ENCODE results near the gene ZNF599.

The ZNF599 gene

GRCh38 chr19:34734537-34735103, 38.4 kb downstream of the ZNF599 start:
- no peak for DNase-seq

- peak; percentile 99 for DNase-seq
These were observed 39.1 kb downstream of the ZNF599 start, which contains the start of gene ZNF181 for GRCh38 chr19:34733746-34734536. Gene ZNF181 (plus strand): TSS chr19:34734243. CDS start chr19:34735038, 795 bp downstream.

GRCh38 chr19:34733266-34733745, 39.7 kb downstream of the ZNF599 start:
- DNase-seq: no peak

DNA sequence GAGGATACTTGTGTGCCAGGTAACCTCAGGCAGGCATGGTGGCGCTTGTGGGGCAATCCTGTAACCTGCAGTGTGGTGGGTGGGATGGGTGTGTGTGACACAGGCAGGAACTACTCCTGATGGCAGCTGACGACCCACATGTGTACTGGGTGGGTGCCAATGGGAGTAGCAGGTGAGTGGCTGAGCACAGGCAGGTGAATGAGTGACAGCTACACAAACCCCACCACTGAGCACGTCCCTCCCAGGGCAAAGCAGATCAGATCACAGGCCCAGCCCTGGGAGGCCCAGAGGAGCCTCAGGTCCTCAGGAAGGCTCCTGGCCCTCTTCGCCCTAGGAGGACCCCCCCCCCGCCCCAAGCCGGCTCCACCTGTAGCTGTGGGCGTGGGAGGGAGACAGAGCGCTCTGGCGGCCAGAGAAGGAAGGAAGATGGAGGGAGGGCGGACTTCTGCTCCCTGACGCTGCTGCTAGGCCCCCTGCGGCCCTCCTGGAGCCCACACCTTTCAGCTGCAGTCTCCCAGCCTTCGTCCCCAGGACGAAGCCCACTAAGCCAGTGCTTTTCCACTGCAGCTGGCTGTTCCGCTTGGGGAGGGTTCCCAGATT, 40.3 kb downstream of the ZNF599 start:
- peak; percentile 33 for DNase-seq

- DNase-seq: no peak
These were observed 41.1 kb downstream of the ZNF599 start for GRCh38 chr19:34731964-34732363.

DNA sequence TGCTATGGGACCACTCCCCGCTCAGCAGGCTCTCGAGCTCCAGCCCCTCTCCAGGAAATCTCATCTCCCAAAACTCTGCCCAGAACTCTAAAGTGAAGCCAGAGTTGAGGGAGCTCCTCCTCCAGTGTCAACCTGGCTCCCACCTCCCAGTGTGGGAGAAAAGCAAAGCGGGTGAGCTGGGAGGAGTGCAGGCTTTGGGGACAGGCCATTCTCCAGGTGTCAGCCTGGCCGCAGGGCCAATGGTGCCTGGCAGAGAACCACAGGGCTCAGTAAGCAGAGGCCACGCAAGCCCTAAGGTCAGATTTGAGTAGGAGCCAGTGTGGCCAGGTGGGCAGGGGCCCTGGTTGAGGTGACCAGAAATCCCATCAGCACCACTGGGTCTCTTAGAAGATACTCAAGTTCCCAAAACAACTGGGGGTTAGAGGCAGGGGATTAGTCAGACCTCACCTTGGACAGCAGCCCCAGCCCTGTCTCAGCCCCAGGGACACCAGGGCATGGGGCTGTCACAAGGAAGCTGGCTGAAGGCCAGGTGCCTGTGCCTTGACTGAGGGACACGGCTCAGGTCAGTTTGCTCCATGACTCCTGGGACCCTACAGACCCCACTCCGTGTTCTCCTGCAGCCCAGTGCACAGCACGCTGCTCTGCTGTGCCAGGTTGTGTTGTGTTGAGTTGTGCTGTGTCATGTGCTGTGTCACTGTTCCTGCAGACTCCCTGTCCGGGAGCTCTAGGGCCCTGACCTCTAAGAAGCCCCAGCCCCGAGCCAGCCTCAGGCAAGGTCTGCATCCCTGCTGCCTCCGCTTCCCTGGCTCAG, 41.8 kb downstream of the ZNF599 start:
- DNase-seq: no peak

GRCh38 chr19:34725400-34725799, 47.6 kb downstream of the ZNF599 start:
- DNase-seq: no peak

GRCh38 chr19:34722353-34722752, 50.7 kb downstream of the ZNF599 start:
- DNase-seq: no peak

DNA sequence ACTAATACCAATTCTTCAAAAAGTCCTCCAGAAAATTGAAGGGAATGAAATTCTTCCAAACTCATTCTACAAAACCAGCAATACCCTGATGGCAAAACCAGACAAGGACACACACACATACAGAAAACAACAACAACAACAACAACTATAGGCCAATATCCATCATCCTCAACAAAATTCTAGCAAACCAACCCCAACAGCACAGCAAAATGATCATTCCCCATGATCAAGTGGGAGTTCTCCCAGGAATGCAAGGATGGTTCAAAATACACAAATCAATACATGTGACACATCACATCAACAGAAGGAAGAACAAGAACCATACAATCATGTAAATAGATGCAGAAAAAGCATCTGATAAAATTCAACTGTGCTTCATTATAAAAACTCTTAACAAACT, 57.7 kb downstream of the ZNF599 start:
- DNase-seq: no peak

- DNase-seq: no peak
These were observed 59.8 kb downstream of the ZNF599 start for GRCh38 chr19:34713262-34713637.

GRCh38 chr19:34712395-34713261, 60.4 kb downstream of the ZNF599 start:
- peak; percentile 27 for DNase-seq

GRCh38 chr19:34711890-34712289, 61.1 kb downstream of the ZNF599 start:
- DNase-seq: no peak
